ENCODE data around the gene PTDSS2.
"Not testable (repeated sequence)": the region's sequence is repeated elsewhere in the genome, so short reads cannot be mapped to it uniquely, and the experiment has no call there.

GRCh38 chr11:516918-517685, 67.0 kb downstream of the PTDSS2 start:
- not testable (repeated sequence) for TF ChIP-seq POLR2A (IDR thresholded peaks at IDR 0.05); POLR2AphosphoS5 (IDR thresholded peaks at IDR 0.05); CTCF (IDR thresholded peaks at IDR 0.05 in 8 of 11, conservative IDR thresholded peaks at IDR 0.05 in 3 of 11)
